HUDEP-2 (cell line): ENCODE results near the gene CROCC2.

ENCODE experiments used
- DNase-seq, 76 experiments: peaks; one replicate each; lab custom pipeline; 2025; ENCODE audit not compliant: unreplicated experiment in 76 of 76; lab: John Stamatoyannopoulos, UW

The CROCC2 gene

DNA sequence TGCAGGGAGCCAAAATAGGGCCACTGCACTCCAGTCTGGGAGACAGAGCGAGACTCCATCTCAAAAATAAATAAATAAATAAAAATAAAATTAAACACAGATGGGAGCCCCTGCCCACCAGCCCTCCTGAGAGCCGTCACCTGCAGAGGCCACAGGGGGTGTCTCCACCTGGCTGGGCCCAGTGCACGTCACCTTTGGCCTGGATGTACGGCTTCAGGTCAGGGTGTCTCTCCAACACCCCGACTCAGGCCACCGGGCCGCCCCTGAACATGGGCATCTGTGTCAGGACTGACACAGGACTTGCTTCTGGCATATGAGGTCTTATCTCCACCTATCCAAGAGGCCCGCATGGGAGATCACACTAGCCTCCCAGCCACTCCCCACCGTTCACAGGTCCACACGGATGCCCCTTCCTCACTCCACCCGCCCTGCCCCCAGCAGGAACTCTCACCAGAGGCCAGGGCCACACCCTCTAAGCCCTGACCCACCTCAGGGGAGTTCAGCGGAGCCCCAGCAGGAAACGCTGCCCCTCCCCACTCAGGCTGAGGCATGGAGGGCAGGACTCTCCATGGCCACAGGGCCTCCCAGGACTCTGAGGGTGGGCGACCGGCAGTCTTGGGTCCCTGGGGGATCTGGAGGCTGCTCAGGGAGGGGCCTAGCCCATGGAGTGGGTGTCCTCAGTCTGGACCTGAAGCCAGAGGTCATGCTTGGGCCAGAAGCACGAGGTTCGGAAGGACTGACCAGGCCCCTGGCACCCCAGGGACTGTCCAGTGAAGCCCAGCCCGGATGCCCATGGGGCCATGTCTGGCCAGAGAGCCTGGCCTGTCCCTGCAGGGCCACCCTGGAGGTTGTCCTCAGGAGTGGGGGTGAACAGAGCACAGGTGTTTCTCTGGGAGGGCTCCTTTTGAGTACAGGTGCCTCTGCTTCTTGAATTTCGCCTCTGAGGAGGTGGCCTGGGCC is 1.6 kb upstream of the CROCC2 start:
- no peak for DNase-seq

DNA sequence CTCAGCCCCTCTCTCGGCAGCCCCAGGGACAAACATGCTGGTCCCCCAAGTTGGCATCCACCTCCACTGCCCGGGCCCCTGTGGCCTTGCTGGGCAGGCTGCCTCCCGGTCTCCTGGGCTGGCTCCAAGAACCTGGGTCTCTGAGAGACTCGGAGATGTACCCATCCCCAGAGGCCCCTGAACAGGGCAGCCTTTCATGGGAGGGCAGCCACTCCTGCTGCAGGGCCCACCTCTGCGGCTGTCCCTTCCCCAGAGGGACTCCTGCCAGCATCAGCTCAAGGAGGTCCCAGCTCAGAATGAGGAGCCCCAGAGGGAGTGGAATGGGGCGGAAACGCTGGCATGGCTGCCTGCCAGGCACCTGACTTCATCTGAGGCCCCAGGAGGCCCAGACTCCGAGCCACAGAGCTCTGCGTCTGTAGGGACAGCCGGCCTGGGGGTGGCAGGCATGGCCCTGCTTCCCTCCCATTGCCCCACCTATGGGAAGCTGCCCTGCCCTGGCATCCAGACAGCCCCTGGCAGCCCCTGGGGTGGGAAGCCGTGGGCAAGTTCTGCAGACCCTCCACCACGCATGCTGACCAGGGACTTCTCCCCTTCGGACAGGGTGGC is 857 bp upstream of the CROCC2 start:
- no peak for DNase-seq

GRCh38 chr2:240906911-240907590 is 915 bp downstream of the CROCC2 start:
- no peak for DNase-seq

DNA sequence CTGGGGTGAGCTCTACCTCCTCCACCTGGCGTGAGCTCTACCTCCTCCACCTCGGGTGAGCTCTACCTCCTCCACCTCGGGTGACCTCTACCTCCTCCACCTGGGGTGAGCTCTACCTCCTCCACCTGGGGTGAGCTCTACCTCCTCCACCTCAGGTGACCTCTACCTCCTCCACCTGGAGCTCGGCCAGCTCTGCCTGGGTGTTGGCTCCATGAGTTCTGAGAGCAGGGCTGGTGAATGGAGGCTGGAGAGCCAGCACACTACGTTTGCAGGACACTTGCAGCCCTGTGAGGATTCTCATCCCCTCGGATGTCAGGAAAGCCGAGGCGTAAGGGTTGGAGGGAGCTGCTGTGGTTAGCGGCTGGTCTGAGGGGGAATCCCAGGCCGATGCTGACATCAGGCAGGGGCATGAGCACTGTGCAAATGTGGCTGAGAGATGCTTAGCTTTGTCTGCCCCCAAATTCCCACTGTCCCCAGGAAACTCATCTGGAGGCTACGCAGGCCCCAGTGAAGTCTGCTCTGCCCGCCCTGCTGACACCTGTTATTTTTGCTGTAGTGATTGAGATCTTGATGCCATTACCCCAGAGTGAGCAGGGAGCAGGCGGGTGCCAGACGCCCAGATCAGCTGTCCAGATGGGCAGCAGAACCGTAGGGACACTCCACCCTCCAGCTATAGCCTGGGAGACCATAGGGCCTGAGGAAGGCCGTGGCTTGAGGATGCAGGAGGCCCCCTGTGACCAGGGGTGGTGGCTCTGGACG is 3.3 kb downstream of the CROCC2 start:
- no peak for DNase-seq

GRCh38 chr2:240911641-240912265 is 5.6 kb downstream of the CROCC2 start:
- DNase-seq = no peak

GRCh38 chr2:240912878-240913809 is 7.0 kb downstream of the CROCC2 start:
- no peak for DNase-seq

DNA sequence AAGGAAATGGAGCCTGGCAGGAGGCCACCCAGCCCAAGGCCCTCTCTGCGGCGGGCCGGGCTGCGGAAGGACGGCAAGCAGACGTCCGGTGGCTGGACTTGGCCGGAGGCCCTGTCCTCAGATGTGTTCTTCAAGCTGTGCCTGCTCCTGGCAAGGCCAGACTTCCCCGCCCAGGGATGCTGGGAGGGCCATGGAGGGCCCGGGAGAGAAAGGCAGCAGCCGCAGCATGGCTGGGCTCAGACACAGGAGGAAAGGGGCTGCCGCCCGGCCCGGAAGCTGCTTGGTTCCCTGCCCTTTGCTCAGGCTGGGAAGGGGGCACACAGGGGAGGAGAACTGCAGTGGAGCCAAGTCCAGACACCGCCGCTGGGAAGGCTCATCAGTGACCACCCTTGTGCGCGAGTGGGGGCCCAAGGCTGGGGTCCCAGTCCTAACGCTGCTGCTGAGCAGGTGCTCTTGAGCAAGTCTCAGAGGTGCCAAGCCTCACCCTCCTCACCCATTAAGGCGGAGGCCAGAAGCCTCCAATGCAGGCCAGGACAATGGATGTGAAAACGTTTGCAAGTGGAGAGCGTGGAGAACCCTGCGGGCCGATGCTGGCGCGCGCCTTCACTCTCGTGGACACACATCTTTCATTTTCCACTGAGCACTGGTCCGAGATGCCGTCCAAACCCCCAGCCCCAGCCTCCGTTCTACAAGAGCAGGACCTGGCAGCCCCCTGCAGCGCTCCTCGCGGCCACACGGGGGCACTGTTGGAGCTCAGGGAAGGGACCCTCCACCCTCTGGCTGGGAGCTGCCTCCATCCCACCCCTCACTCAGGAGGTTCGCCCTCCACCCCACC is 7.9 kb downstream of the CROCC2 start:
- peak in 22 of 76 experiments; percentile 2 to 39 (median 12) for DNase-seq

GRCh38 chr2:240914645-240915525 is 8.7 kb downstream of the CROCC2 start:
- DNase-seq = no peak

GRCh38 chr2:240915526-240916341 is 9.6 kb downstream of the CROCC2 start:
- no peak for DNase-seq

DNA sequence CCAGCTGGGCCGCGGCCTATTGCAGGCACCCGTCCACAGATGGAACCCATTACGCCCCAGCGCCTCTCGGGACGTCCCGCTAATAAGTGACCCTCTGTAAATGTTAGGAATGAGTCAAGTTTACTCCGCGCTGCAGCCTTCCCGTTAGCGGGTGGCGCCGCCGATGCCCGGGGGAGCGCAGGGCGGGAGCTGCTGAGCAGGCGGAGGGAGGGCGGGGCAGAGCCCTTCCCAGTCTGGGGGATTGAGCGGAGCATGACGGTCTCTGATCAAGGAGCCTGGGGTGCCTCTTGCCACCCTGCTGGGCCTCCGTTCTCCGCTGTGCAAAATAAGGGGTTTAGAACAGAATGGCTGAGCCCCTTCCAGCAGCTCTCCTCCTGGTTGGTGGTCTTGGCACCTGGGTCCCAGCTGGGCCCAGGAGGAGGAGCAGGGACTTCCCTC is 10.5 kb downstream of the CROCC2 start:
- DNase-seq = peak in 7 of 76 experiments; percentile 1 to 10 (median 7)

DNA sequence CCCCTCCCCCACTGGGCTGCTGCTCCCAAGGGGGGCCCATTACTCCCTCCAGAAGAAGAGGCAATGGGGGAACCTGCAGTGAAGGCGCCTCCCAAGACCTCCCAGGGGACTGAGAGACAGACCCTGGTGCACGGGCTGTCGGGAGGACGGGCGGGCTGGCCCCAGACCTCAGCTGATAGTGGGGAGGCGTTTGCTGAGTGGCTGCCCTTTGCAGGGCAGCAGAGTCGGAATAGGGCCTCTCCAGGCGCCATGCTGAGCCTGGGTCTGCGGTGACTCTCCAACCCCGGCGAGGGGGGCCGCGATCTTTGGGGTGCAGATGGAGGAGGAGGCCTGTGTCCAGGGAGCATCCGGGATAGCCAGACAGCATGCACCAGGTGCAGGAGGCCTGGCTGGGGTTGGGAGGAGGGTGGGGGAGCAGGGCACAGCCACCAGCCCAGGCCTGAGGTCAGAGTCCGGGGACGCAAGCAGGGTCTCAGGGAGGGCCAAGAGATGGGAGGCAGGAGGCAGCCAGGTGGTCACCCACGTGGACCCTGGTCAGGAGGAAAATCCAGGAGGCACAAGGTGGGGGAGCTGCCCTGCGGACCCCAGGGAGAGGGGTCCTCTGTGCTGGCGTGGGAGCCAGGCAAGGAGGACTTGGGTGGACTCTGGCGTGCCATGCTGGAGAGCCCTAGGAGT is 11.0 kb downstream of the CROCC2 start:
- no peak for DNase-seq

GRCh38 chr2:240917684-240918257 is 11.6 kb downstream of the CROCC2 start:
- no peak for DNase-seq

GRCh38 chr2:240918258-240919091 is 12.3 kb downstream of the CROCC2 start:
- DNase-seq = no peak

DNA sequence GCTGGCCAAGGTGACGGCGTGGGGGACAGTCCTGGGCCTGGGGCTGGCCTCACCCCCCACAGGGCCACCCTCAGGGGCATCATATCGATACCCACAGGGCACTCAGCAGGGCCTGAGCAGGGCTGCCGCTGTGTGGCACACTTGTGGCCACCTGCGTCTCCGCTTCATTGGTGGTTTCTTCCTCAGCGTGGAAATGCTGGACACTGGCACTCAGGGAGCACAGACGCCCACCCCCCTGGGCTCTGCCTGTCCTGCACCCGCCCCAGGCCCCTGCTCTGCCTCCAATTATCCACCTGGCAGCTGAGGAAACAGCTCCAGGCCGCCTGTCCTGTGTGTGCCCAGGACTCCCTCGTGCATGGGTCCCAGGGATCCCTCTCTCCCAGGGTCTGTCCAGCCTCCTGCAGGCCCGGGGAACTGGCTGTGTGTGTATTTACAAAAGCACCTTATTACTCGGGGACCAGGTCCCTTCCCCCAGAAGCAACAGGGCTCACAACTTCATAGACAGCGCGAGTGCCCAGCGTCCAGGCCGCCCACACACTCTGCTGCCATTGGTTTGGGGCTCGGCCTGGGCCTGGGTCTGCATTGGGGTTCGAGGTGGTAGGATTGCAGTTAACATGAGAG is 13.1 kb downstream of the CROCC2 start:
- DNase-seq = no peak
